GM21360 (cell line): Measurements from ENCODE around the gene ABCA1.
"Not testable (repeated sequence)": the region's sequence is repeated elsewhere in the genome, so short reads cannot be mapped to it uniquely, and the experiment has no call there.

Source experiments
- ATAC-seq: cut with Tn5 transposase; IDR thresholded peaks from one replicate; pipeline ENCODE4 v1.9.1; 2021; ENCODE audit warnings: mild to moderate bottlenecking, moderate library complexity; ENCODE audit not compliant: unreplicated experiment

Gene ABCA1

DNA sequence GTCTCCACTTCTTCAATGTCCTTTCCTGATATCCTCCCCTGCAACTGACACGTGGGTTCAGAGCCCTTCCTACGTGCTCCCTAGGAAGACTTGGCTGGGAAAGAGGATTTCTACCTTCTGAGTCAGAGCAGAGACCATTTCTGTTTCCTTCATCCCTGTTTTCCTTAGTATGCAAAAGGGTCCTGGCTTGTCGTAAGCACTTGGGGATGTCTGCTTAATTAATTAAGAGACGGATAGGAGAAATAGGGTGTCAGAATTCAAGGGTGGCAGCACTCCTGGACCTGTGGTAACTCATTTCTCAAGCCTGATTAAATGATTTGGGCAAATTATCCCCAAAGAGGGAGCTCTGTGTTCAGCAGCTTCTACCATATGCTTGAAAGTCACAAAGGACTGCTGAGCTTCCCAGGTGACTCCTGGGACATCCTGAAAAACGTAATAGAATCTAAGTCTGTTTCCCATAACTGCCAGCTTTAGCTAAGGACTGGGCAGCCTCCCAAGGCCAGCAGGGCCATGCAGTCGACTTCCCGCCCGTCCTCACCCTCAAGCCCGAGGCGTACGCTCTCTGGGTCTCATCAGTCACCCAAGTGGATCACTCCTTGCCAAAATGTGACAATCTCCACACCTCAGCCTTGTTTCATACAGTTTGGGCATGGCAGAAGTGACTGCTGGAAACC, 20.5 kb downstream of the ABCA1 start:
- ATAC-seq: no peak

DNA sequence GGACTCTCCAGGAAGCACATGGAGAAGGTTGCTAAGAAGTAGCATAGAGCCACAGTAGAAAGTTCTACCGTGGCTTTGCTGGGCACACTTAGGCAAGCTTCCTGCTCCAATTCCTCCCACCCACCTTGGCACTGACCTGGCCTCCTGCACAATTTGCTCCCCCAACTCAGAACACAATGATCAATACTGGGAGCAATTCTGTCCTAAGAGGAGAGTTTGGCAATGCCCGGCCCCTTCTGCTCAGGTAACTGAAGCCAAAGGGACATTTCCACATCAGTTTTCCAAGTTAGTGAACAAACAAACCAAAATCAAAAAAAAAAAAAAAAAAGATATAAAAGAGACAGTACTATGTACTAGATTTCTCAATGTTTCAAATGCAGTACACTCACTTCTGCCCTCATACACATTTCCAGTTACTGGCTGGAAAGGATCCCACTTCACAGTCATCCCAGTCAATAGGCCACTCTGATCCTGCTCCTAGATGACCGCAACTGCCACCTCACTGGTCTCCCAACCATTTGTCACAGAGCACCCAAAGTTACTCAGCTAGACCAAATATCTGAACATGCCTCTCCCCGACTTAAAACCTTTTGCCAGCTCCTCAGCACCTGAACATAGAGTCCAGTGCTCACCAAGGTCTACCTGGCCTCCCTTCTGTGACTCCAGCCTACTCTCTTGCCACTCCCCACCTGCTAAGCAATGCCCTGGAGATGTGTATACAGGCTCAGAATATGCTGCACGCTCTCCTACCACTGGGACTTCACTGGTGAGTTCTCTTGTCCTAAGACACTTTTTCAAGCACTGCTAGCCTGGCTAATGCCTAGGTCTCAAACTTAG, 21.3 kb downstream of the ABCA1 start:
- no peak for ATAC-seq

GRCh38 chr9:104905931-104906330, 22.0 kb downstream of the ABCA1 start:
- no peak for ATAC-seq

DNA sequence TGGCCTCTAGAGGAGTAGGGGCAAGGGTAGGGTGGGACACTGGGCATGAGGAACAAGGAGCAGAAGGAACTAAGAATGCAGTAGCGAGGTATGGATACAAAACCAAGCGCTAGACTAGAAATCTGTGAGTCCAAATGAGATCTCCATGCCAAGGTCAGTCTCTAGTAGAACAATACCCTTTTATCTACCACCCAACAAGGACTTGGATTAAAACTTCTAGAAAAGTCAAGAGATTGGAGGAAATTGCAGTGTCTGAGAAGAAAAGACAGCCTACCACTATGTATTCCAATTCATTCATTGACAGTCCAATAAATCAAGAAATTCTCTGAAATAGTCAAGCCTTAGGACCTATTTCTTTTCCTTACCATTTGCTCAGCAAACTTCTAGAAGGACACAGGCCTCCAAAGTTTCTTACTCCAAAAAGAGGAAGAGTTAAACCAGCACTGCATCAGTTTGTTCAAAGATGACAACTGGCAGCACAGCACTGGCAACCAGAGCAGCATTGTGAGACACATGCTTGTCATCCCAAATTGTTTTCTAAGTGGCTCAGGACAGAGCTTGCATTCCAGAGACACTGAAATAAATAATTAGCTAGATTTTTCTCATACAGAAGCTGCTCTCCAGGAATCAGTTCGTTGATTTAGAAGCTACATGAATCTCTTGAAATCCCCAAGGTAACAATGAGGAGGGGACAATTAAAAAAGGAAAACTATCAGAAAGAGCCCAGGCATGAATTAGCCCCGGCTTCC, 22.6 kb downstream of the ABCA1 start:
- no peak for ATAC-seq

- no peak for ATAC-seq
These were observed 24.3 kb downstream of the ABCA1 start for GRCh38 chr9:104903609-104904008.

DNA sequence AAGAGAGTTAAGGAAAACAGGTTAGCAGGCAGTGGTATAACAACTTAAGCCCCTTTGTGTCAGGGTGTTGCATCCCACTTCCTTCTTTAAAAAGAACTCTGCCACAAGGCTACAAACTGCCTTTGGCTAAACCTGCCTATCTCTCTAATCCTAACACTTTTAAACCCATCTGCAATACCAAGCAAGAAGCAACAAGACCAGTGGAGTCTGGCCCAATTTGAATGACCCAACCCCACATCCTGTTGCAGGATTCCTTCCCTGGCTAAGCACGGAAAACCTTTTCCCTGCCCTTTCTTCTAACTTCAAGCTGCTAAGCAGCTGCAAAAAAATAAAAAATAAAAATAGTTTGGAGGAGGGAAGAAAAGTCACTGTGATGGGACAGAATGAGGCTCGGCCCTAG, 27.1 kb downstream of the ABCA1 start:
- ATAC-seq: no peak

DNA sequence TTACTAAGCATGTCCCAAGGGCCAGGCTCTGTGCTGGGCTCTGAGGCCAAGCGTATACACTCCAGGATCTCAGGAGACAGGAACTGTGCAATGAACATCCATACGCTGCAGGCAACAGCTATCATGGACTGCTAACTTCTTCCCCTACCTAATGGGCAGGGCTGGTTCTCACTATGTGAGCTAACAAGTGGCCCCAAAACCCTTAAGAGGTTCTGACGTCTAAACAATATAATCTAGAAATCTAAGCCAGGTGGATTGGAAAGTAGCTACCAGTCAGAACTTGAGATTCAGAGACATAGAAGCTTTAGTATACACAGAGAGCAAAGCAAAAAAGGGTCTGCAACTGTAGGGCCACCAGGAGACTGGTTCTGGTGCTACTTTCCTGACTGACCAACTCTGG, 27.6 kb downstream of the ABCA1 start:
- ATAC-seq: no peak

GRCh38 chr9:104899759-104900247, 28.2 kb downstream of the ABCA1 start:
- ATAC-seq: no peak

DNA sequence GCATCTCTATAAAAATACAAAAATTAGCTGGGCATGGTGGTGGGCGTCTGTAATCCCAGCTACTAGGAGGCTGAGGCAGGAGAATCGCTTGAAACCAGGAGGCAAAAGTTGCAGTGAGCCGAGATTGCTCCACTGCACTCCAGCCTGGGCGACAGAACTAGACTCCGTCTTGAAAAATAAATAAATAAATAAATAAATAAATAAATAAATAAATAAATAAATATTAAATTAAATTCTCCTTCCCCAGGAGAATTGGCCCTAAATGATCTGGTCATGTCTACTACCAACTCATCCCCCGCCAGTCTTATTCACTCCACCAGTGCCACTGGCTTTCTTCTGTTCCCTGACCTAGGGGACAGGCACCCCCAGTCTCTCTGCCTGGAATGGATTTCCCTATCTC, 29.6 kb downstream of the ABCA1 start:
- not testable (repeated sequence) for ATAC-seq

DNA sequence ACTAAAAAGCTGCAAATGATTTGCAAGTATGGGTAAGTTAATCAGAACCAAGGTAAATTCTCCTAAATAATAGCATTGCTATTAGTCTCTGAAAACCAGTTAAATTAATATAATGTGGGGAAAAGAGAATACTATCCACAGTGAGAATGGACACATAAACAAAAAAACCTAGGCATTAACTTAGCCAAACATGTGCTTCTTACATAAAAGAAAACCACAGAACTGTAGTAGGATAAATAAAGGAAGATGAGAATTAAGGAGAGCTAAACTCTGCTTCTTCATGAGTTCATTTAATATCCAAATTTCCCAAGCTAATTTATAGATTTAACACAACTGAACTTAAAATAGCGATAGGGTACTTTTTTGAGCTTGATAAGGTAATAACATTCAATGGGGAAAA, 31.8 kb downstream of the ABCA1 start:
- no peak for ATAC-seq

- no peak for ATAC-seq
These were observed 32.4 kb downstream of the ABCA1 start for GRCh38 chr9:104895572-104895971.

GRCh38 chr9:104892701-104893100, 35.3 kb downstream of the ABCA1 start:
- ATAC-seq: no peak

GRCh38 chr9:104890433-104890770, 37.6 kb downstream of the ABCA1 start:
- no peak for ATAC-seq

DNA sequence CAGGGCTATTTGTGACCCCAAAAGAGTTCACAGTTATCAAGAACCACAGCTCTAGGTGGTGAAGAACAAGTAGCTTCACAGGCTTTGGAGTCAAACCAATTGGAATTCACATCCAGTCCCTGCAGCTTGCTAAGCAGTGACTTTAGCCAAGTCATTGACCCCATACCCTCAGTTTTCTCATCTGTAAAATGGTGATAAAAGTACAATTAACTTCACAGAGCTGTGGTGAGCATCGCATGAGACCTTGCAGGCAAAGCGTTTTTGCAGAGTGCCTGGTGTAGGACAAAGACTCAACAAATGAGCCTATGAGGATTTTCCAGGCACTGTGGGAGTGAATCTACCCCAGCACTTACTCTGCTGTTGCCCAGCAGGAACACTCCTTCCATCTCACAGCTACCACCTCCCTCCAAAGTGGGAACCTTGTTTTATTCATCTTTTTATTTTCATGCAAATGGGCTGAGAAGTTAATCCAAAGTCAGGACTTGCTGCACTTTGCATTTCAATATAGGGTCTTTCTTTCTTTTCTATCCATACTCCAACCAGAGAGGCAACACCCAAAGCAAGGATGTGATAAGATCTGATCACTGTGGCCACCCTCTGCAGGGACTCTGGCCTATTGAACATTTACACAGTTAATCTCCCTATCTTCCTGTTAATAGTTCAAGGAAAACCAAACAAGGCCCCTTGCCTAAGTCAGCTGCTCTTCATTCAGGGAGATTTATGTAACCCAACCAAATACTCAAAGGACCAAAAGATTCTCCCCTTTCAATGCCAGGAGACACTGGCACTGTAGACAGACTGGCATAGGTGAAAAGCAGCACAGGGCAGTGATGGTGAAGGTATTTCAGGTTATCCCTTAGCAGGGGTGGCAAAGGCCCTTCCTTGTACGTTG, 41.9 kb downstream of the ABCA1 start:
- ATAC-seq: no peak

DNA sequence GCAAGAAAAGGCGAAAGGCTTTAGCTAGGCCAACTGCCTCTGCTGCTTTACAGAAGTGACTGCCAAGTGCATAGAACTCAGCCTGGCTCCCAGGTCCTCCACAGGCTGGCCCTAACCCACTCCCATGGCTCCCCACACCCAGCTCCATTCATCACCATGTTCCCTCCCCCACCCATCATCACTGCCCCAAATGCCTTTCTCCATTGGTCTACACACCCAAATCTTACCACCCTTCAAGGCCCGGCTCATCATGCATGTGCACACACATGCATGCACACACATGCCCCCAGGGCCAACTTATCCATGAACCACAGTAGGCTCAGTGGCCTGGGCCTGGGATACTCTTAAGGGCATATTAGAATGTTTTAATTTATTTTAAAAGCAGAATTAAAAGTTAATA, 44.8 kb downstream of the ABCA1 start:
- no peak for ATAC-seq

DNA sequence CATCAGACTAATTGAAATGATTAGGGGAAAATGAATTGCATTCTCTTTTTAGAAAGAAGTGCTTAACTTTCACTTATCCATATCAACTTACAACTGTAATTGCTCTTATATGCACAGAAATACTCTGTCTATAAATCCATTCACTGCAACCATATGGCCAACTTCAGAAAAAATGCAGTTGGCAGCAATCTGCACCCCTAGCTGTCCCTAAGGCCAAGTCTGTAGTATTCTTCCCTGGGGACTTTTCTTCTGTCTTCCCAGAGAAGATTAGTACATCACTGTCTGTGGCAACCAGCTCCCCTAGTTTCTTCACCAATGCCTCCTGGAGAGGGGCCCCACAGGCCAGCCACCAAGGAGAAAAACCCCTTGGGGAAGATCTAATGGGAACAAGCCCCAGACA, 45.4 kb downstream of the ABCA1 start:
- ATAC-seq: no peak

DNA sequence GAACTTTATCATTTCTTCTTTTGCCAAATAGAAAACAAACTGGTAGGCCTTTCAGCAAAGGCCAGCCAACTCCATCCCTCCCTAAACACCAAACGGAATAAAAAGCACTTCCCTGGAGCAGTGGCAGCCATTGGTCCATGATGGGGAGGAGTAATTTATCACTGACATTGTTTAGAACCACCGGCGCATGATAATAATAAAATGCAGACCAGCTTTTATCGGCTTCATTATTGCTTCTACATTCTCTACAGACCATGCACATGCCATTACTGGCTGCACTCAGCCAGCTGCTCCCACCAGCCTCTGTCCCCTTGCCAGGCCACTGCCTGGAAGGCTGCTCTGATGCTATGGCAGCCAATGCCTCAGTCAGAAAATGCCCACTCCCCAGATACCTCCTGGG, 45.9 kb downstream of the ABCA1 start:
- ATAC-seq: no peak

GRCh38 chr9:104879555-104880309, 48.2 kb downstream of the ABCA1 start:
- ATAC-seq: no peak

DNA sequence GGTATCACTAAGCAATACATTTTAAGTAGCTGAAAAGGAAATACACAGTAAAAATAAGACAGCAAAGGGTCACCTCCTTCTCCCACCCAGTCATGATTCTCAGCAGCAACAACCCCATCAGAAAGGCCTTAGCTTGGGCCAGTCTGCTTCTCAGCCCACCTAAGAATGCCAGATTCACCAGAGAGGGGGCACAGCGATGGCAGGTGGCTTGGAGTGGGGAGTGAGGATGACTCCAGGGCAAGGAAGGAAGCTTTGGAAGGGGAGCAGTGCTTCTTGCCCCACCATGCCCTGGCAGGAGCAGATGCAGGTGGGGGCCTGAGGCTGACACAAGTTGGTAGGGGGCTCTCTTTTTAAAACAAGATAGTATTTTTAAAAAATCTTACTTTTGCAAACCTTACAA, 51.4 kb downstream of the ABCA1 start:
- ATAC-seq: no peak

- no peak for ATAC-seq
These were observed 52.1 kb downstream of the ABCA1 start for GRCh38 chr9:104875897-104876296.
